Smooth muscle cell (in vitro differentiated cells): ENCODE measurements around the gene ELP4. TPM values are rescaled to one million over a fixed set of nuclear protein-coding genes. Genes with fewer than 3 reads are reported as not detected.

Experiments
- DNase-seq: peaks from one replicate; lab custom pipeline; 2025; ENCODE audit not compliant: unreplicated experiment; lab: John Stamatoyannopoulos, UW
- H2AFZ ChIP-seq: fragments of 200-600 bp; sonication (generic); 2 replicates; pipeline ENCODE4 v1.6.0; 2016; ENCODE audit warnings: antibody characterized with exemption, low read depth, mild to moderate bottlenecking
- H3F3A ChIP-seq: fragments of 200-600 bp; sonication (generic); 2 replicates; pipeline ENCODE4 v1.6.0; 2017; ENCODE audit warnings: antibody characterized with exemption, low read depth
- H3K27ac ChIP-seq: fragments of 200-600 bp; sonication (generic); 2 replicates; pipeline ENCODE4 v1.5.1; 2016; ENCODE audit warnings: low read depth, mild to moderate bottlenecking
- H3K27me3 ChIP-seq: fragments of 200-600 bp; sonication (generic); 2 replicates; pipeline ENCODE4 v1.6.1; 2016; ENCODE audit warnings: low read depth, mild to moderate bottlenecking
- H3K36me3 ChIP-seq: fragments of 200-600 bp; sonication (generic); 2 replicates; pipeline ENCODE4 v1.5.1; 2016; ENCODE audit warnings: low read depth
- H3K4me1 ChIP-seq: fragments of 200-600 bp; sonication (generic); 2 replicates; pipeline ENCODE4 v1.5.1; 2016; ENCODE audit warnings: low read depth
- H3K4me2 ChIP-seq: fragments of 200-600 bp; sonication (generic); 2 replicates; pipeline ENCODE4 v1.6.0; 2016; ENCODE audit warnings: mild to moderate bottlenecking
- H3K4me3 ChIP-seq: fragments of 200-600 bp; sonication (generic); 2 replicates; pipeline ENCODE4 v1.5.1; 2016; ENCODE audit warnings: mild to moderate bottlenecking
- H3K79me2 ChIP-seq: fragments of 200-600 bp; sonication (generic); 2 replicates; pipeline ENCODE4 v1.6.0; 2016; ENCODE audit warnings: low read depth, mild to moderate bottlenecking
- H3K9ac ChIP-seq: fragments of 200-600 bp; sonication (generic); 2 replicates; pipeline ENCODE4 v1.6.0; 2016; ENCODE audit warnings: low read depth
- H3K9me3 ChIP-seq: fragments of 200-600 bp; sonication (generic); replicated peaks from 2 replicates; pipeline ENCODE4 v1.5.1; 2016; ENCODE audit warnings: low read depth
- H4K20me1 ChIP-seq: fragments of 200-600 bp; sonication (generic); 2 replicates; pipeline ENCODE4 v1.6.0; 2016; ENCODE audit warnings: low read depth
- CTCF ChIP-seq: fragments of 200-600 bp; sonication (generic); IDR thresholded peaks from 2 replicates; pipeline ENCODE4 v1.5.1; 2017; ENCODE audit warnings: borderline replicate concordance, mild to moderate bottlenecking, antibody characterized with exemption; ENCODE audit not compliant: insufficient read depth, poor library complexity, severe bottlenecking
- WGBS: methylation state at CpG from one replicate; pipeline ENCODE4 v1.1.7; 2016; ENCODE audit warnings: low lambda C conversion rate; 5-methylcytosine and 5-hydroxymethylcytosine counted together
- polyA plus RNA-seq: library from polyadenylated mRNA; unstranded; fragments of >200 nt; fragmentation: Nextera tagmentation; extraction: Ambion mirVana; gene quantifications from 2 replicates; pipeline ENCODE4 v1.2.1, GENCODE V29; 2016
- total RNA-seq: library from RNA; depleted of rRNA; stranded (reverse); fragments of >200 nt; gene quantifications from 2 replicates; pipeline ENCODE4 v1.2.3, GENCODE V29; 2014

The ELP4 gene
- total and polyA plus RNA-seq, 2 experiments from 2014 or later = 19.5 to 28.4 TPM

- H3K9ac ChIP-seq = no peak overlapping the region
Measured at GRCh38 chr11:31779374-31779791, 269.8 kb downstream of the ELP4 start.

GRCh38 chr11:31780078-31780477 lies 270.5 kb downstream of the ELP4 start:
- Histone ChIP-seq H3K4me3 (no peak overlapping the region), H3K36me3 (no peaks in the 10 kb centered on the region), H3K9me3 (no peaks in the 10 kb centered on the region), H3K27me3 (no peaks in the 10 kb centered on the region), H3F3A (no peaks in the 10 kb centered on the region), H3K4me1 (peaks cover 20% of the 10 kb centered on the region), H3K4me2 (no peak overlapping the region), H2AFZ (no peak overlapping the region), H3K9ac (no peak overlapping the region), H3K79me2 (no peaks in the 10 kb centered on the region), H3K27ac (no peak overlapping the region), H4K20me1 (no peaks in the 10 kb centered on the region)
- TF ChIP-seq CTCF = no peak
- no peak for DNase-seq
- over 99% methylated on average over 4 of the region's 4 CpGs for WGBS

More at GRCh38 chr11:31779374-31779791, 269.8 kb downstream of the ELP4 start:
- TF ChIP-seq CTCF = no peak
- no peaks in the 10 kb centered on the region for H3K27me3 ChIP-seq
- no peaks in the 10 kb centered on the region for H3F3A ChIP-seq
- no peaks in the 10 kb centered on the region for H3K79me2 ChIP-seq
- no peaks in the 10 kb centered on the region for H4K20me1 ChIP-seq
- no peaks in the 10 kb centered on the region for H3K36me3 ChIP-seq
- H3K4me3 ChIP-seq = no peak overlapping the region
- peaks cover 20% of the 10 kb centered on the region for H3K4me1 ChIP-seq
- DNase-seq = no peak
- peak overlapping the region; percentile 33 for H3K27ac ChIP-seq
- no peaks in the 10 kb centered on the region for H3K9me3 ChIP-seq
- 31% methylated on average over 6 of the region's 6 CpGs for WGBS
- H3K4me2 ChIP-seq = peak overlapping the region; percentile 44
- H2AFZ ChIP-seq = no peak overlapping the region

- 91% methylated on average over 5 of the region's 5 CpGs for WGBS
- DNase-seq = no peak
Measured at GRCh38 chr11:31780480-31780971, 271.0 kb downstream of the ELP4 start.

More at GRCh38 chr11:31780480-31780971, 271.0 kb downstream of the ELP4 start:
- Histone ChIP-seq H3K79me2 (no peaks in the 10 kb centered on the region), H3K36me3 (no peaks in the 10 kb centered on the region), H3K4me2 (no peak overlapping the region), H3K27me3 (no peaks in the 10 kb centered on the region), H3K4me1 (peaks cover 20% of the 10 kb centered on the region), H3K9ac (no peak overlapping the region), H3K4me3 (no peak overlapping the region), H4K20me1 (no peaks in the 10 kb centered on the region), H3K27ac (no peak overlapping the region), H2AFZ (no peak overlapping the region), H3F3A (no peaks in the 10 kb centered on the region), H3K9me3 (no peaks in the 10 kb centered on the region)
- TF ChIP-seq CTCF = no peak
